ENCODE measurements around the gene EPS15.

- no peak for TF ChIP-seq CTCF (conservative IDR thresholded peaks at IDR 0.05; ENCODE audit: low read depth in 2 of 2)
- TF ChIP-seq EZH2phosphoT487 (IDR thresholded peaks at IDR 0.05; ENCODE audit: unreplicated experiment), result no peak
- TF ChIP-seq POLR2AphosphoS5 (IDR thresholded peaks at IDR 0.05; ENCODE audit: low read depth), result no peak
- TF ChIP-seq REST (IDR thresholded peaks at IDR 0.05; ENCODE audit: unreplicated experiment), result no peak
- no peak for TF ChIP-seq EZH2 (IDR thresholded peaks at IDR 0.05; ENCODE audit: low read depth, unreplicated experiment)
- TF ChIP-seq ZNF462 (CRISPR knock-in tag; IDR thresholded peaks at IDR 0.05), result no peak
Measured at GRCh38 chr1:51512120-51512519, 6.9 kb downstream of the EPS15 start.
